Measurements from ENCODE around the gene HSPB6. TPM values are rescaled to one million over a fixed set of nuclear protein-coding genes. Genes with fewer than 3 reads are reported as not detected.
A peak's percentile ranks its signal among the peaks of the same experiment; 100 is the strongest.

The HSPB6 gene
- total and polyA plus RNA-seq, 4 donors = 1.8 to 26.9 (median 14.3) TPM

DNA sequence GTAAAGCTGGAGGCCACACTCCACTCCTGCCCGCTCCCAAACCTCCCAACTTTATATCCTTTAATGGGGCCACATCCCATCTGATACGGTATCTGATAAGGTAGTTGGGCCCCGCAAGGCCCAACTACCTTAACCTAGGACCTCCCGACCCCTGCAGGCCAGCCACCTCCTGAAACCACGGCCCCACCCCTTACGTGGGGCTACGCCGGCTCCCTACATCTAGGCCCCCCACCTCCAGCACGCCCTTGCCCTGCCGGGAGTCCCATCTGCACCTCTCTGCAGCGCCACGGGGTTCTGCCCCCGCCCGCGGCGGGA lies 16.8 kb downstream of the HSPB6 start:
- H3K9me3 ChIP-seq (ENCODE audit: control insufficient read depth, insufficient read depth, low read length) = no peaks in the 10 kb centered on the region
- peak overlapping the region; percentile 61 for H3K4me3 ChIP-seq (ENCODE audit: low read depth, low read length)
- no peaks in the 10 kb centered on the region for H3K27me3 ChIP-seq (ENCODE audit: control insufficient read depth, insufficient read depth, low read length)
- no peak for DNase-seq (ENCODE audit: low read depth in 4 of 6, low spot score in 6 of 6)
- peaks cover 40% of the 10 kb centered on the region for H3K4me1 ChIP-seq (ENCODE audit: control insufficient read depth, insufficient read depth, low read length)
- H3K27ac ChIP-seq (ENCODE audit: low read depth, low read length) = peak overlapping the region; percentile 62
- WGBS (ENCODE audit: insufficient coverage) = 4% methylated on average over 16 of the region's 16 CpGs
- H3K36me3 ChIP-seq (ENCODE audit: control insufficient read depth, insufficient read depth, low read length) = peaks cover 66% of the 10 kb centered on the region

DNA sequence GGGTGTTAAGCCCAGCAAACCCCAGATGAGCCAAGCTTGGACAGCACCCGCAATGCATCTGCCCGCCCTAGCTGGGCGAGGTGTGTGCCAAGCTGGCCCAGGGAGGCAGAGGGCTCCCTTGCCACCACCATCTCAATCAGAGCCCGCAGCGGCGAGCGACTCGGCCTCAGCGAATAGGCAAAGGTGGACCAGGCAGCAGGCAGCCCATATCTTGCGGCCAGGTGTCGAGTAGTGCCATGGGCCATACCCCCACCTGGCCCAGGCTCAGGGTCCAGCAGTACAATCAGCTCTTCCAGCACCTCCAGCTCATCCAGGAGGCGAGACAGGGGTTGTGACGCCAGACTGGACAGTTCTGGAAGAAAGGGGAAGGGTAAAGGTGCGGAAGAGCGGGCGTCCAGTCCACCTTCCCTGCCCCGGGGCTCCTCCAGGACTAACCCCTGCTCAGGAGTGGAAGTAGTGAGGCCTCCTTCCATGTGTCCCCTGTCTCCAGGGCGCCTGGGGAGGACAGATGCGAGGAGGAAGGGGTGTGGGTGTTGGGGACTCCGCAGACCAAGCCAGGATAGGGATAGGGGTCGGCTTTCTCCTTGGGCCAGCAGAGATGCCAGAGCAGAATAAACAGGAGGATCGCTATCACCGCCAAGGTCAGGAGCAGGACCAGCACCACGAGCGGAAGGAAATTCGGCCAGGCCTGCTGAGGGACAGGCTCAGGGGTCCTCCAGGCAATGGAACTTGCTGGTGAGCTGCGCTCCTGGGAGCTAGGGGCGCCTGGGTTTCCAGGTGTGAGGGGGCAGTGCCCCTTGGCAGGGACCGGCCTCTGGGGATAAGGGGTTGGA lies 17.3 kb downstream of the HSPB6 start:
- DNase-seq (ENCODE audit: low read depth in 4 of 6, low spot score in 6 of 6) = no peak
- WGBS (ENCODE audit: insufficient coverage) = 79% methylated on average over 25 of the region's 29 CpGs
- H3K27me3 ChIP-seq (ENCODE audit: control insufficient read depth, insufficient read depth, low read length) = no peaks in the 10 kb centered on the region
- H3K4me3 ChIP-seq (ENCODE audit: low read depth, low read length) = peak overlapping the region; percentile 61
- no peaks in the 10 kb centered on the region for H3K9me3 ChIP-seq (ENCODE audit: control insufficient read depth, insufficient read depth, low read length)
- peaks cover 72% of the 10 kb centered on the region for H3K36me3 ChIP-seq (ENCODE audit: control insufficient read depth, insufficient read depth, low read length)
- H3K4me1 ChIP-seq (ENCODE audit: control insufficient read depth, insufficient read depth, low read length) = peaks cover 35% of the 10 kb centered on the region
- H3K27ac ChIP-seq (ENCODE audit: low read depth, low read length) = no peak overlapping the region

DNA sequence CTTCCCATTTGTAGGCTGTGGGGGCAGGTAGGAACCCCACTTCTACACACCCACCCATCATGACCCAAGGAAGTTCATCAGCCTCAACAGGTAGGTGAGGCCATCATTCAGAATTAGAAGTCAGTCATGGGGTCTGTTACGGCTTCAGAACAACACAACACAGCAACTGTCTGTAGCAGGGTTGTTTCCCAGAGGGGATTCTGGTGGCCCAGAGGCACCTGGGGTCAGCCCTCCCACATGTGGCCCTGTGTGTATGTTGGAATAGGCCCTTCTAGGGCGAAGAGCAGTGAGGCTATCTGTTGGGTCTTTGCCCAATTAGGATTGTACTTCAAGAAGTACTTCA lies 18.0 kb downstream of the HSPB6 start:
- no peak overlapping the region for H3K27ac ChIP-seq (ENCODE audit: low read depth, low read length)

DNA sequence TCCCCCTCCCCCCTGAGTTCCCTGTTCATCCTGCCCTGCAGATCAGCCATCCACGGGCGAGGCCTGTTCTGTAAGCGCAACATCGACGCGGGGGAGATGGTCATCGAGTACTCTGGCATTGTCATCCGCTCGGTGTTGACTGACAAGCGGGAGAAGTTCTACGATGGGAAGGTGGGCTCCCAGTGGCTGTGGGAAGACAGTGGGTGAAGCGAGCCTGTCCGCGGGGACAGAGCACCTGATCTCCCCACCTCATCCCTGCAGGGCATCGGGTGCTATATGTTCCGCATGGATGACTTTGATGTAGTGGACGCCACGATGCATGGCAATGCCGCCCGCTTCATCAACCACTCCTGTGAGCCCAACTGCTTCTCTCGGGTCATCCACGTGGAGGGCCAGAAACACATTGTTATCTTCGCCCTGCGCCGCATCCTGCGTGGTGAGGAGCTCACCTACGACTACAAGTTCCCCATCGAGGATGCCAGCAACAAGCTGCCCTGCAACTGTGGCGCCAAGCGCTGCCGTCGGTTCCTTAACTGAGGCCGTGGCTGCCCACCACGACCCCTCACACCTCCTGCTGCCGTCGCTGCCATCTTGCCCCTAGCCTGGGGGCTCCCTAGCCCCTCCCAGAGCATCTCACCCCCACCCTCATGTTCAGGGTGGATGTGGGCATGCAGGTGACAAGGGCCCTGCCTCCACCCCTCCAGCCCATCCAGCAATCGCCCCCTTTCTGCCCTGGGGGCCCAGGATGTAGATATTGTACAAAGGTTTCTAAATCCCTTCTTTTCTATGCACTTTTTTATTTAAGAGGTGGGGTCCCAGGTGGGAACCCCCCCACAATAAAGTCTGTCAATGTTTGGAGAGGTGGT lies 18.6 kb downstream of the HSPB6 start:
- Histone ChIP-seq H3K27ac (ENCODE audit: low read depth, low read length) (no peak overlapping the region), H3K4me1 (ENCODE audit: control insufficient read depth, insufficient read depth, low read length) (peaks cover 26% of the 10 kb centered on the region), H3K27me3 (ENCODE audit: control insufficient read depth, insufficient read depth, low read length) (no peaks in the 10 kb centered on the region), H3K4me3 (ENCODE audit: low read depth, low read length) (no peak overlapping the region), H3K36me3 (ENCODE audit: control insufficient read depth, insufficient read depth, low read length) (peaks cover 75% of the 10 kb centered on the region), H3K9me3 (ENCODE audit: control insufficient read depth, insufficient read depth, low read length) (no peaks in the 10 kb centered on the region)
- 95% methylated on average over 23 of the region's 37 CpGs for WGBS (ENCODE audit: insufficient coverage)
- DNase-seq (ENCODE audit: low read depth in 4 of 6, low spot score in 6 of 6) = no peak

More for the DNA sequence above, 18.0 kb downstream of the HSPB6 start:
- 80% methylated on average over 2 of the region's 2 CpGs for WGBS (ENCODE audit: insufficient coverage)
- Histone ChIP-seq H3K9me3 (ENCODE audit: control insufficient read depth, insufficient read depth, low read length) (no peaks in the 10 kb centered on the region), H3K36me3 (ENCODE audit: control insufficient read depth, insufficient read depth, low read length) (peaks cover 75% of the 10 kb centered on the region), H3K27me3 (ENCODE audit: control insufficient read depth, insufficient read depth, low read length) (no peaks in the 10 kb centered on the region), H3K4me1 (ENCODE audit: control insufficient read depth, insufficient read depth, low read length) (peaks cover 28% of the 10 kb centered on the region), H3K4me3 (ENCODE audit: low read depth, low read length) (no peak overlapping the region)
- no peak for DNase-seq (ENCODE audit: low read depth in 4 of 6, low spot score in 6 of 6)

DNA sequence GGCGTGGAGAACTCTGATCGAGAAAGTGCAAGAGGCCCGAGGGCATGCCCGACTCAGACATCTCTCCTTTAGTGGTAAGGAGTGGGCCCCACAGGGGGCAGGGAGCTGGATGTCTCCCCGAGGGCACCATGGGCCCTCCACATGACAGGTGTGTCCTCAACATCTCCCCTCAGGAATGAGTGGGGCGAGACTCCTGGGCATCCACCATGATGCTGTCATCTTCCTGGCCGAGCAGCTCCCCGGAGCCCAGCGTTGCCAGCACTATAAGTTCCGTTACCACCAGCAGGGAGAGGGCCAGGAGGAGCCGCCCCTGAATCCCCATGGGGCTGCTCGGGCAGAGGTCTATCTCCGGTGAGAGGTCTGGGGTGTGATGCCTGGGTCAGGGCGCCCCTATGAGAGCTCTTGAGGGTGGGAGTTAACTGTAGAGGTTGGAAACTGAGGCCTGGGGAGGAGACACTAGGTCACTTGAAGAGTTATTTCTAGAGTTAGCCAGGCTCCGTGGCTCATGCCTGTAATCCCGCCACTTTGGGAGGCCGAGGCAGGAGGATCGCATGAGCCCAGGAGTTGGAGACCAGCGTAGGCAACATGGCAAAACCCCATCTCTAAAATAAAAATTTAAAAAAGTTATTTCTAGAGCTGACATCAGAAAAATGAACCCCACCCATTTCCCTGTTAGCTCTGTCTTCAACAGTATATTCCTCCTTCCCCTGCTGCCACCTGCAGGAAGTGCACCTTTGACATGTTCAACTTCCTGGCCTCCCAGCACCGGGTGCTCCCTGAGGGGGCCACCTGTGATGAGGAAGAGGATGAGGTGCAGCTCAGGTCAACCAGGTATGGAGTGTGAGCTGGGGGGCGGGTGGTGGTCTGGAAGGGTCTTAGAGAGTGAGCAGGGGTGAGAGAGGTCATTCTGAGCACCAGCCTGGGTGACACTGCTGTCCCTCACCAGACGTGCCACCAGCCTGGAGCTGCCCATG lies 19.6 kb downstream of the HSPB6 start:
- Histone ChIP-seq H3K4me3 (ENCODE audit: low read depth, low read length) (no peak overlapping the region), H3K27ac (ENCODE audit: low read depth, low read length) (no peak overlapping the region), H3K27me3 (ENCODE audit: control insufficient read depth, insufficient read depth, low read length) (no peaks in the 10 kb centered on the region), H3K4me1 (ENCODE audit: control insufficient read depth, insufficient read depth, low read length) (peaks cover 26% of the 10 kb centered on the region), H3K36me3 (ENCODE audit: control insufficient read depth, insufficient read depth, low read length) (peaks cover 75% of the 10 kb centered on the region), H3K9me3 (ENCODE audit: control insufficient read depth, insufficient read depth, low read length) (no peaks in the 10 kb centered on the region)
- 89% methylated on average over 18 of the region's 22 CpGs for WGBS (ENCODE audit: insufficient coverage)
- no peak for DNase-seq (ENCODE audit: low read depth in 4 of 6, low spot score in 6 of 6)

DNA sequence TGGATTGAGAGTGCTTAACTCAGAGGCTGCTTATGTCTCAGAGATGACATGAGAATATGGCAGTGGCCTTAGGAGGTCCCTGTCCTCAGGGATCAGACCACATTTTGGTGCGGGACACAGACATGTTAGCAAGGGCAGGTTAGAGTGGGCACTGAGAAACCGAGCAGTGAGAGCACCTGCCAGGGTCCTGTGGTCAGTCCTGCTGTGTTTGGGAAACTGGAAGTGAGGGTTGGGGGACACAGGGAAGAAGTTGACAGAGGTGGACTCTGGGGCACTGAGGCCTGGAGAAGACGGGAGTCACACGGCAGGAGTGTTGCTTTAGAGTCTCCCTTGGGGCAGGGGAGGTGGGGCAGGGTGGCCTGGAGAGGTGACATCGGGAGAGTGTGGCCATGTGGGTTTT lies 21.9 kb downstream of the HSPB6 start:
- no peak for DNase-seq (ENCODE audit: low read depth in 4 of 6, low spot score in 6 of 6)
- no peaks in the 10 kb centered on the region for H3K9me3 ChIP-seq (ENCODE audit: control insufficient read depth, insufficient read depth, low read length)
- H3K27me3 ChIP-seq (ENCODE audit: control insufficient read depth, insufficient read depth, low read length) = no peaks in the 10 kb centered on the region
- H3K4me3 ChIP-seq (ENCODE audit: low read depth, low read length) = no peak overlapping the region
- peaks cover 7% of the 10 kb centered on the region for H3K4me1 ChIP-seq (ENCODE audit: control insufficient read depth, insufficient read depth, low read length)
- no peak overlapping the region for H3K27ac ChIP-seq (ENCODE audit: low read depth, low read length)
- 97% methylated on average over 4 of the region's 5 CpGs for WGBS (ENCODE audit: insufficient coverage)
- H3K36me3 ChIP-seq (ENCODE audit: control insufficient read depth, insufficient read depth, low read length) = peaks cover 98% of the 10 kb centered on the region

DNA sequence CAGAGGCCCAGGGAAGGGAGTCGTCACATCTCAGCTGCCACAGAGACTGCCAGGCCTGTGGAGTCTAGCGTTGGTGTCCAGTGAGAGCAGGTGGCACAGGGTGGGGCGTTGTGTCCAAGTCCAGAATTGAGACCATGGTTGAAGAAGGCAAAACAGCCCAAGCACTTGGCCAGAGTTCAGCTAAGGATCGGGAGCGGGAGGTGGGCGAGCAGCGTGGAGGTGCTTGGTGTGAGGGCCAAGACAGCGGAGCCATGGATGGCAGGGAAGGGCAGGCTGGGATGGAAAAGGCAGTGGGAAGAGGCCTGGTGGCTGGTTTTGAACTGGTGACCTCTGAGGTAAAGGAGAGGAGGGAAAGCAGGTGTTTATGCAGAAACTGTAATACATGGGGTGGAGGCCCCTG lies 22.6 kb downstream of the HSPB6 start:
- DNase-seq (ENCODE audit: low read depth in 4 of 6, low spot score in 6 of 6) = no peak
- H3K4me3 ChIP-seq (ENCODE audit: low read depth, low read length) = no peak overlapping the region
- no peak overlapping the region for H3K27ac ChIP-seq (ENCODE audit: low read depth, low read length)
- WGBS (ENCODE audit: insufficient coverage) = 98% methylated on average over 8 of the region's 8 CpGs
- H3K4me1 ChIP-seq (ENCODE audit: control insufficient read depth, insufficient read depth, low read length) = peaks cover under 1% of the 10 kb centered on the region
- H3K9me3 ChIP-seq (ENCODE audit: control insufficient read depth, insufficient read depth, low read length) = no peaks in the 10 kb centered on the region
- no peaks in the 10 kb centered on the region for H3K27me3 ChIP-seq (ENCODE audit: control insufficient read depth, insufficient read depth, low read length)
- H3K36me3 ChIP-seq (ENCODE audit: control insufficient read depth, insufficient read depth, low read length) = peaks cover 98% of the 10 kb centered on the region

DNA sequence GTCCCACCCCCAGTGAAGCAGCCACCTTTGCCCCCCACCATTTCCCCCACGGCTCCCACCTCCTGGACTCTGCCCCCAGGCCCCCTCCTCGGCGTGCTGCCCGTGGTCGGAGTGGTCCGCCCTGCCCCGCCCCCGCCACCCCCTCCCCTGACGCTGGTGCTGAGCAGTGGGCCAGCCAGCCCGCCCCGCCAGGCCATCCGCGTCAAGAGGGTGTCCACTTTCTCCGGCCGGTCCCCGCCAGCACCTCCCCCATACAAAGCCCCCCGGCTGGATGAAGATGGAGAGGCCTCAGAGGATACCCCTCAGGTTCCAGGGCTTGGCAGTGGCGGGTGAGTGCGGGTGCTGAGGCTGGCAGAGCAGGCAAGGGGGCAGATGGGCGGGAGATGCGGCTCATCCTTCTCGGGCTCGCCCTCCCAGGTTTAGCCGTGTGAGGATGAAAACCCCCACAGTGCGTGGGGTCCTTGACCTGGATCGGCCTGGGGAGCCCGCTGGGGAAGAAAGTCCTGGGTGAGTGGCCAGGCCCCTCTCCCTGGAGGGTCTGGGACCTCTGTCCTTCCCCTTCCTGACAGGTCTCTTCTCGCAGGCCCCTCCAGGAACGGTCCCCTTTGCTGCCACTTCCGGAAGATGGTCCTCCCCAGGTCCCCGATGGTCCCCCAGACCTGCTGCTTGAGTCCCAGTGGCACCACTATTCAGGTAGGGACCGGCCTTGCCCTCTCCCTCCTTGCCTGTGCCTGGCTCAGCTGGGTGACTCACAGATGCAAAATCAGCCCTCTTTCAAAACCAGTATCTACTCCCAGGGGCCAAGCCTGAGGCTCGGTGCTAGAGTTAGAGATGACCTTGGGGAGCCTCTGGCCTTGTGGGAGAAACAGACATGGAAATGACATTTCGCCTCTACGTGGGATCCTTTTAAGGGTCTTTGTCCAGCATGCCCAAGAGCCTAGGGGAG lies 23.4 kb downstream of the HSPB6 start:
- Histone ChIP-seq H3K27me3 (ENCODE audit: control insufficient read depth, insufficient read depth, low read length) (no peaks in the 10 kb centered on the region), H3K9me3 (ENCODE audit: control insufficient read depth, insufficient read depth, low read length) (no peaks in the 10 kb centered on the region), H3K4me3 (ENCODE audit: low read depth, low read length) (no peak overlapping the region), H3K27ac (ENCODE audit: low read depth, low read length) (no peak overlapping the region), H3K36me3 (ENCODE audit: control insufficient read depth, insufficient read depth, low read length) (peaks cover 98% of the 10 kb centered on the region), H3K4me1 (ENCODE audit: control insufficient read depth, insufficient read depth, low read length) (no peaks in the 10 kb centered on the region)
- no peak for DNase-seq (ENCODE audit: low read depth in 4 of 6, low spot score in 6 of 6)
- 93% methylated on average over 23 of the region's 35 CpGs for WGBS (ENCODE audit: insufficient coverage)
